GM21717 (cell line): ENCODE results near the gene CMSS1.

Source experiments
- ATAC-seq: cut with Tn5 transposase; IDR thresholded peaks from one replicate; pipeline ENCODE4 v1.9.1; 2021; ENCODE audit warnings: mild to moderate bottlenecking, moderate library complexity; ENCODE audit not compliant: unreplicated experiment

The CMSS1 gene

DNA sequence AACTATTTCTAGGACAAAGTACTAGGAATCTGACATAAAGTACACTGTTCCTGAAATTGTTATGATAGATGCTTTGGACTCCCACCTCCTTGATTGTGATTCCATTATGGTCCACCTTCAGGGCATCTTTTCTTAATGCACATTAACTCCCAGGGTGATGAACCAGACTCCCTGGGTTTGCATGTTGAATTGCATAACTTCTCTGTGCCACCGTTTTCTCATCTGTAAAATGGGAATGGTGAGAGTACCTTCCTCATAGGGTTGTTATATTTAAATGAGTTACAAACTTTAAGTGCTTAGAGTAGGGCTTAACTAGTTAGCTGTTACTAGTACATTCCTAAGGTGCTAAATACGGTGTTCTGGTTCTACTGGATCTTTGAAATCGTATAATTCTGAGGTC, 81.9 kb downstream of the CMSS1 start:
- ATAC-seq: no peak

DNA sequence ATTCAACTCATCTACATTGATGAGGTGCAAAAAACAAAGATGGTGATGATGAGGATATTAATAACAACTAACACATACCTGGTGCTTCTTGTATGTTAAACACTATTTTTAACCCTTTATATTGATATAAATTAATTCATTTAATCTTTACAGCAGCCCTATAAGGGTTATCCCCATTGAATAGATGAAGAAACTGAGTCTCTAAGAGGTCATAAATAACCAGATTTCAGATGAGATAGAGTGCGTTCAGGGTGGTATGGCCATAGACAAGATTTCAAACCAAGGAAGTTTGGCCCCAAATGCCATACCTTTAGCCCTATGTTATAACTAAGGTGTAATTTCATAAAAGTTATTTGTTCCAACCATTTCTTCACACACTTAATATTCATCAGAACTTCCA, 82.6 kb downstream of the CMSS1 start:
- ATAC-seq: no peak

DNA sequence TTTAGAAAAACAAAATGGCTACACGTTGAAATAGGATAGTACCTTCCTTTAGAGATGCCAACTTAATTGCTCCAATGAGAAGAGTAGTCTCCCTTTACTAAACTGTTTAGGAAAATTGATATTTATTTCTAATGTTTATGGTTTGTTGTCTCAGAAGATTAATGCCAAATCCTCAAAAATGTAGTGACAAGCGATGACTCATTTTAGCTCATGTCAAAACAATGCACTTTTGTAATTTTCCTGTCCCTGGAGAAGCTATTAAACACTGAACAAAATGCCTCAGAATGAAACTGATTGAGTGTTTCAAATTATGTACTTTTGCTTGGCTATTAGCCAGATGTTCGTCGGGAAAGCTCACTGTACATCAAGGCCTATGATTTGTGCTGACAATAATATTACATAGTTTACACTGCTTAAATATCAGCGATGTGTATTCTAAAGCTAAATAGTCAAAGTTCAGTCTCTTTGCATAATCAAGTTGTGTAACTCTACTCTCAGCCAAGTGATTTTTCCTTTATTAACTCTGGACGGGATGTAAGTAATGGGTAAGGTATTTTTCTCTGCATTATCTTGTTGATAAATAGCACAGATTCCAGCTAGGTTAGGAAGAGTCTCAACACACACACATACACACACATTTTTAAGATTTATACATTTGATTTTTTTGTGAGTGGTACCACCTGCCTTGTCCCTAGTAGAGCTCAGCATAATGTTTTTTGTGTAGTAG, 83.7 kb downstream of the CMSS1 start:
- no peak for ATAC-seq

DNA sequence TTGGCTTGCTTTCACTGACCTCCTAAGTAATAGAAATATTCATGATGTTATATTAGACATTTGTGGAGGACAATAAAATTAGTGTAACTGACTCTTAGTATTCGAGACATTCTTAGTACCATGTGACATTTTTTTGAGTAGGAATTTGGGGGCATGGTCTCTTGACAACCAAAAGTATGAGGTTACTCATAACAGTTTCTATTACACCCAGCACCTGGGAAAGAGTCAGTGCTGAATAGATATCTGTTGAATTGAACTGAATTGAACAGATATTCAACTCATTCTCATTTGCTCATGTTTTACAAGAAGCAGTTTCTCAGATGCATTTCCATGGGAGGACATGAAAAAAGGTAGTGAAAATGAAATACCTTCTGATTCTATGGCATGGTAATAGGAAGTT, 84.4 kb downstream of the CMSS1 start:
- ATAC-seq: no peak

DNA sequence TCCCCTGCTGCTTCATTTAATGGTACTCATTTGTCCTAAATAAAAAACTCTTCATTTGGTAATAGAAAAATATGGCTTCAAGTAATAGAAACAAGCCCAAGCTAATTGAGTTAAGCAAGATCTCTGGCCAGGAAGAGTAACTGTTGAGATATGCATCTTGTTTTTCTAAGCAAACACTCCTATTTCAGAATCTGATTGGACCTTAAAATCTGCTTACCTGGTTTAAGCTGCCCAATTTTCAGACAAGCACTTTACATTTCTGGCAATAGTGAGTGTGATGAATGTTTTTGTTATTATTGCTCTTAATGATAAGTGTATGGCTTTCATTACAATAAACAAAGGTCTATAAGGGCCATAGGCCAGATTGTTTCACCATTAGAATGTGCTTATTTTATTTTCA, 86.2 kb downstream of the CMSS1 start:
- no peak for ATAC-seq

DNA sequence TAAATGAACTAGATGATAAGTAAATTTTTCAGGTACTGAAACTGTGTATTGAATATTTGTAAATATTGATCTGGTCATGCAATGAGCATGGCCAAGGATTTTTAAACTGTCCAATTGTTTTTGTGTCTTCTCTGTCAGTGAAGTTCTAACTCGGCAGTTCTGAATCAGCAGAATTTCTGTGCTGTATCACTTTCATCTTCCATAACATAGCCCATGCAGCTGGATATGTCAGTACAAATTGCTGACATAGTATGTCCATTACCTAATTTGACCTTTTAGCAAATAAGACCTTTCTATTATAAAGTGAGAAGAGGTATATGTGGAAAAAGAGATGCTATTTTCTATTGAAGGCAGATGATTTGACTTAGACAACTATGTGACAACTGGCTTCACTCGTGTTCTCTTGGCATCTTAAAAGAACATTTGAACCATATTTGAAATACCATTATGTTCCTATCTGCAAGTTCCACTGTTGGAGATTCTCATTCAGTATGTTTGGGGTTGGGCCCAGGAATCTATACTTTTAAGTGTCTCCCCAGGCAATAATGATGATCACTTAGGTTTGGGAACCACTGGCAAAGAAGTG, 90.4 kb downstream of the CMSS1 start:
- ATAC-seq: no peak

DNA sequence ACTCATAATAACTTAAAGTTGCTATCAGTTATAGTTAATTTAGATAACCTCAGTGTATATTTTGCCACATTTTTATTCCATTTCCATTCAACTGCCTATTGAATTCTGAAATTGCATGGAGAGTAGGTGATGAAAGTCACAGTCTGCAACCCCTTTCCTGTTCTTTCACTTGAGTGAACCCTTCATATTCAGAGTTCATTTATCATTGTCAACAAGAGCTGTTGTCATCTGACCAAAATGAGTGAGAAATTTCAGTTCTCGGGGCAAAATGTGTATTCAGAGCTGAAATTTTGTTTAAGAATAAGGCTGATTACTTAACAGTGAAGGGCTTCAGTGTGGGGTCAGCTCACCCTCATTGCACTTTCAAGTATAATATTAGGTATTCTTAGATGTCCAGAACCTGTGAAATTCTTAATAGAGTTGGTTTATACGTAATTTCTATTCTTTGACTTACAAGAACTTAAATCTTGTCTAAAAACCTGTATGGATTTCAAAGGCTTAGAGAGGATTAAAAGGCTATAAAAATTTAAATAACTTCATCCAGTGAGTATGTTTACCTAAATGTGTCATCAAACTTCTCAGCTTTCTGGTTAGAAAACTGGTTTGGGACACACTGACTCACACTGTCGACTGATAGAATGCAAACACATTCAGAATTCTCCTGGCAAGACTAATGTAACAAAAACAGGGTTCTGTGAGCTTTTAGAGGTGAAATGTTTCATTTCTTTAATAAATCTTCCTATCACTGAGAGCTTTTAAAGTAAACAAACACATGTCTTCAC, 92.2 kb downstream of the CMSS1 start:
- ATAC-seq: no peak

DNA sequence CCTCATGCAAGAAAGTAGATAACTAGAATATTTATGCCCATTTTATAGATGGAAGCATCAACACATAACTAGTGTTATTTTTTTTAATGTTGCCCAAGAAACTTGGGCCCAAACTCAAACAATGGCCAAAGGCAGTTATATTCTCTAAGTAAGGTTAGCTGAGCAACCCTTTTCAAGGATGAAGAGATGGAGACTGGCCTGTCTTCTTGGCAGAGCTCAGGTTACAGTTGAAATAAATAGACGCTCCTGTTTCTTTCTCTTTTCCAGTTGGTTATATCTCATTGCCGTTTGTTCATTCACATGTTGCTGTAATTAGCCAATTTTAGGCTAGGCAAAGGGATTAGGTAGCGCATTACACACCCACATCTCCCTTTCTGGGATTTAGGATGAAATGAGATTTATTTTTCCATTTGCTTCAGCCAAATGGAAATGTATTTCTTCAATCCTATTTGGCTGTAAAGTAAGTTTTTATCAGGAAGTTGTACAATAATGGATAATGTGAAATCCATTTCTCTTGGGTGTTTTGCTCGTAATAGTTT, 93.2 kb downstream of the CMSS1 start:
- no peak for ATAC-seq

DNA sequence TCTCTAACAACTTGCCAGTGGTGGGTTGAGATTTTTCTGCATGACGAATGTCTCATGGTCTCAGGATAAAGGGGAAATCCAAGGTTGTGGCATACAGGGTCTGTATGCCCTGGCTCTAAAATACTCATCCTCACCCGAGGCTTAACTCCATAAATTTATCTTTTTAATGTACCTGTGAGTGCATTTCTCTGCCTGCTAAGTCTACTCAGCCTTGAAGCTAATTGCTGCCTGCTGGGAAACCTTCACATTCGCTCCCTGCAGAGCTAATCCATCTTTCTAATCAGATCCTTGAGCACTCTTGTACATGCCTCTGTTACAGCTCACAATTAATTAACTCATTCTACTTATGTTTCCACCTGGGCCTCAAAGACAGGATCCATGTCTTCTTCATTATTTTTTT, 93.8 kb downstream of the CMSS1 start:
- no peak for ATAC-seq

DNA sequence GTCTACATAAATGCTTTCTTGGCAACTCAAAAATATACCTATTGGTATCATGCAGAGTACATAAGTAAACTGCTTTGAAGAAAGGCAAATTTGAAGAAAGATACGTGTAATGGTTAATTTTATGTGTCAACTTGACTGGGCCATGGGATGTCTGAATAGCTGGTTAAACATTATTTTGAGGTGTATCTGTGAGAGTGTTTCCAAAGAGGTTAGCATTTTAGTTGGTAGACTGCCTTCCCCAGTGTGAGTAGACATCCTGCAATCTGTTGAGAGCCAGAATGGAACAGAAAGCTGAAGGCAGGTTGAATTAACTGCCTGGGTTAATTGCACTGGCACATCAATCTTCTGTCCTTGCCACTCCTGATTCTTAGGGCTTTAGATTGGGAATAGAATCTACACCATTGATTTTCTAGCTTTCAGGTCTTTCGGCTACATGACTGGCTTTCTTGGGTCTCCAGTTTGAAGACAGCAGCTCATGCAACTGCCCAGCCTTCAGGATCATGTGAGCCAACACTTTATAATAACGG, 98.3 kb downstream of the CMSS1 start:
- ATAC-seq: no peak

DNA sequence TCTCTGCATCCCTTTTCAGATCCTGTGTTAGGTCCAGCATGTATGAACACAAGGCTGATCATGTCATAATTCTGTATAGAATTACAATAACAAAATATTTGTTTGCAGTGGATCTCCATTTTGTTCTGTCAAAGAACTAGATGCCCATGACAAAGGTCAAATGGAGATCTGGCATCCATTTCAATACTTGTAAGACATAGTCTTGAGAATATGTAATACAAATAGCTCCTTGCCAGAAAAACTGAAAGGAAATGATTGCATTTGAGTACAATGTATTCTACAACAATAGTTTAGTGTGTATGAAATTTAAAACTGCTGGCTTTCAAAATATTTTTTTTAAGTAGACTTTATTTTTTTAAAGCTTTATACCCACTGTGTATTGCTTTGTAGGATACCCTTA, 101.1 kb downstream of the CMSS1 start:
- no peak for ATAC-seq

DNA sequence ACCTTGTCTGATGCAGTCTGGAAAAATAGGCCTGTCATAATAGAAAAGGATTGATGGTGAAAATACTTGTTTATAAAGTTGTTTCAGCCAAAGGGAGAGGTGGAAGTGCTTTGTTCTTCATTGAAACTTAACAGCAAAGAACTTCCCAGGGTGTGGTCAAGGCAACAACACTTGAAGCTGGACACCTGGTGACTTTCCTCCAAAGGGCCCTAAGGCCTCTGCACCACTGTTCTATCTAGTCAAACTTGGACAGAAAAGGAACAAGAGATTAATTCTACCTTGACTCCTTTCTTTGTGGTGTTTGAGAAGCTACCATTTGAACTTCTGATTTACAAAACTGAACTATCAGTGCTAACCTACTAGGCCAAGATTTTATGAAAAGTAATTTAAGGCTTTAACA, 102.0 kb downstream of the CMSS1 start:
- no peak for ATAC-seq

DNA sequence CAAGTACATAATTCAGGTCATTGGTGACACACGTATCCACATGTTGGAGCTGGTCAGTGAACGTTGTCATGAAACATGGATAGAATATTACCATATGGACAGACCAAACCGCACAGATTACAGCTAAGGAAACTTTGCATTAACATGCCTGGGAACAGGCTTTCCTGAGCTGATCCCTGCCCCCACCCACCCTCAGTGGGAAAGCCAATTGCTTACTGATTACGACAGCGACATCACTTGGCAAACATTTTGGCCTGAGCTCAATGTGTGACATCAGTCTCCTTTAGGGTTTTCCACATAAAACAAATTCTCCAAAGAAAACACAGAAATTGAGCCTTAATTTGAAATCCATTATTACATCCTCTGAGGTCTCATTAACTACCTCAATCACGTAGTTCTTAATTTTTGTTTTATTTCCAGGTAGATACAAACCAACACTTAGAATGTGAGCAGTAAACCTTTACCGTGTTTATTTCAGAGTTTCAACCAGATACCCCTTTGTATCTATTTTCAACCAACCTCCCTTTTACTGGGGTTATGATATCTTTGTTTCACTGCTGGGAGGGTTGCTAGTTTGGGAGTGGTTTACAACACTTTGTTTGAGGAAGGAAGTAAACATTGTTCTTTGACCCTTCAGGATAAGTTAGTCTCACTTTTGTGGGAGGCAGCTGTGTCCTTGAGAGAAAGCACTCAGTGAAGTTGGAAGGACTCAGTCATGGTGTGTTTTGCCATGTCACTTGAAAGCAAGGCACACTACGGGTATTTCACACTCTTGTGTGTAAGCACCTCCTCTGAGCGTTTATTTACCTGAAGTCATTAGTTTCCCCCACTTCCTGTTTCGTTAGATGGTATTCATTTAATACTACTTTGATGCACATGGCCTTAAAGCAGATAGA, 103.1 kb downstream of the CMSS1 start:
- no peak for ATAC-seq

DNA sequence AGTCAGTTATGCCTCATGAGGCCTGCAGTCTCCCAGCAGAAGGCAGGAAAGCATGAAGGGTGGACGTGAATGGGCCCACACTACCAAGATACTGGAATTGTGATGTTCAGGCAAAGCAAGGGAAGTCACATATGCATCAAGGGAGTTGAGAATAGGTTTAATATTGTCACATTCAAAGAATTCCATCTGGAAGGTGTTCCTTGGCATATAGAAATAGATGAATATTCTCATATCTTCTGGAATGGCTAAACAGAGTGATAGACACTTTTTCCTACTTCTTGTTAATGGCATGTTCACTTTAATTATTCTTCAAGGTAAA, 103.7 kb downstream of the CMSS1 start:
- no peak for ATAC-seq

DNA sequence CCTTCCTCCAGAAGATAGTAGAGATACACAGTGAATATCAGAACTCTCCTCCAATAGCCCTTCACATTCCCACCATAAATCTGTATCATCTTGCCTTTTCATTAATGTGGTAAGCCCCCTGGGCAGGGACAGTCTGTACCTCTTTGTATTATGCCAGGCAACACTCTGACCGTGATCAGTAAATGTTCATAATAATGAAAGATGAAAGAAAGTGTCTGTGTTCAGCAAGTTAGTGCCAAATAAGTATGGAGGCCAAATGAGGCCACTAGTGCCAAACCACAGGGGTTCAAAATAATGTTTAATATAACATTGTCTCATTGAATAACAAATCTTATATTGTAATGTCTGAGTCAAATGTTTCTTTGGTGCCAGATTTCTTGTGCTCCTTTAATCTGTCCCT, 104.3 kb downstream of the CMSS1 start:
- no peak for ATAC-seq

DNA sequence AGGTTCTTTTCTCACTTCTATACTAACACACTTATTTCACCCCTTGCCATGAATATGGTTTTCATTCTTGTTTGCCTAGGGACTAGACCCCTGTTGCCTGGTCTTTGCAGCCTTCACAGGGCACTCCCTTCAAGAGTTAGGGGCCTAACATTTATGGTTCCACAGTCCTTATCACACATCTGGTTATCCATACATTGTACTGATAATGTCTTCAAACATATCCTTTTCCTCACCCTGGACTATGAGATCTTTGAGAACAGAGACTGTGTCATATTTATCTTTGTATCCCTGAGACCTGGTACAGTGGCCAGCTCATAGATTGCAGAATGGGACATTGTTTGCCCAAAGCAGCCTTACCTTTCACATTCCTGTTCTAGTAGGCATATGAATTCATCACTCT, 106.2 kb downstream of the CMSS1 start:
- ATAC-seq: no peak

DNA sequence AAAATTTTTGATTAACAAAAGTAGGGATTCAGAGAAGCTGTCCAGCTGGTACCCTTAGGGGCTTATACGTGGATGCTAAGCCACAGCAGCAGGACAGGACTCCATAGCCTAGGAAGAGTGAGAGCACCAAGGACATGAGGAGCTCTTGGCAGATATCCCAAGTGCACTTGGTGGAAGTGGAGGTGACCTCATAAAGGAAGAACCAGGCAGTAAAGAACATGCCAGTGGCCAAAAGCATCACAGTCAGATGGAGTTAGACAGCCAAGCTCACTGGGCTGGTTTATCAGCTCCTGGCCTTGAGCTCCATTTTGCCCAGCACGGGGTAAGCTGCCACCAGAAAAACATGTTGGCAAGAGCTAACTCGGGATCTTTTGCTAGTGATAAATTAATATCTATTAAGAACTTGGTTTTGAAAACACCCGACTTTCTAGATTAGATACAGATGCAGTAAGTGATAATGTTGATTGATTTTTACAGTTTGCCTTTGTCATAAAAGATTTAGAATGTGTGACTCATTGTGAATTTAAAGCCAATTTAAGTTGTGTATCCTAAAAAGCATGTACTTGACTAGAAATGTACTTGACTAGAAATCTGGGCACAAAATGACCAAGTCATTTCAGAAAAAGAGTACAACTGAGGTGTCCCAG, 108.0 kb downstream of the CMSS1 start:
- ATAC-seq: no peak

DNA sequence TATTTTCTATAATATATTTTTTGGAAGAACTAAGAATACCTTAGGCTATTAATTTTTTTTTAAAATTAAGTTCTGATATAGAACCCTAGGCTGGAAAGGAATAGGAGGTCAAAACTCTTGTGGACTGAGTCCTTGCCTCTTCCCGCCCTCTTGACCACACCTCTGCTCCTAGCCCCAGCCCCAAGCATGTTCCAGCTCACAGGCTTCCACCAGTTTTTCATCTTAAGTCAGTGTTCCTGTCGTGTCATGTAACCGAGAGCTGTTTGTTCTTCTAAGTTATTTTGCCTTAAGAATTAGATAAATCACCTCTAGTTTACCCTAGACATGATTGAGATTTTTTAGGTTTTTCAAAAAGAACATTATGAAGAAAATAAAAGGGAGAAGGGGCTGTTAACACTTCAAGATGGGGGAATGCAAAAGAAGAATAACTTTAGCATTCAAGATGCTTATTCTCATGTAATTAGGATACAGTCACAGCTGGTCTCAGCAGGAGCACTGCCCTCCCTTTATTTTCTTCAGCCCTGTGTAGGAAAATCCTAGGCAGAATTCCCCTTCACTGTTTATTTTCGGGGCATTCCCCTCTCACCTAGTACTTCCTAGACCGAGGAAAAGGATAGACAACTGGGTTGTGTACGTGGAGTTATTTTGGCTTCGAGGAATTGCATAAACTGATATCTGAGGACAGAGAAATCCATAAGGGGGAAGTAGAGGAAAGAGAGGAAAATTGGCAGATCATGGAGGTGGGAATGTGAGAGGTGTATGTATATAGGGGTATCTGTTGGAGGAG, 110.2 kb downstream of the CMSS1 start:
- ATAC-seq: no peak
